GM19324 (cell line): Measurements from ENCODE around the gene TTC34.
"Not testable (repeated sequence)": the region's sequence is repeated elsewhere in the genome, so short reads cannot be mapped to it uniquely, and the experiment has no call there.

Experiments
- ATAC-seq: cut with Tn5 transposase; IDR thresholded peaks from one replicate; pipeline ENCODE4 v1.9.1; 2021; ENCODE audit warnings: mild to moderate bottlenecking, moderate library complexity; ENCODE audit not compliant: unreplicated experiment, low FRiP score

Gene TTC34

DNA sequence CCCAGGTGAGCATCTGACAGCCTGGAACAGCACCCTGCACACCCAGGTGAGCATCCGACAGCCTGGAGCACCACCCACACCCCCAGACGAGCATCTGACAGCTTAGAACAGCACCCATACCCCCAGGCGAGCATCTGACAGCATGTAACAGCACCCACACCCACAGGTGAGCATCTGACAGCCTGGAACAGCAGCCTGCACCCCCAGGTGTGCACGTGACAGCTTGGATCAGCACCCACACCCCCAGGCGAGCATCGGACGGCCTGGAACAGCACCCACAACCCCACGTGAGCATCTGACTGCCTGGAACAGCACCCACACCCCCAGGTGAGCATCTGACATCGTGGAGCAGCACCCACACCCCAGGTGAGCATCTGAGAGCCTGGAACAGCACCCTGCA lies 116.6 kb downstream of the TTC34 start:
- ATAC-seq, result not testable (repeated sequence)

DNA sequence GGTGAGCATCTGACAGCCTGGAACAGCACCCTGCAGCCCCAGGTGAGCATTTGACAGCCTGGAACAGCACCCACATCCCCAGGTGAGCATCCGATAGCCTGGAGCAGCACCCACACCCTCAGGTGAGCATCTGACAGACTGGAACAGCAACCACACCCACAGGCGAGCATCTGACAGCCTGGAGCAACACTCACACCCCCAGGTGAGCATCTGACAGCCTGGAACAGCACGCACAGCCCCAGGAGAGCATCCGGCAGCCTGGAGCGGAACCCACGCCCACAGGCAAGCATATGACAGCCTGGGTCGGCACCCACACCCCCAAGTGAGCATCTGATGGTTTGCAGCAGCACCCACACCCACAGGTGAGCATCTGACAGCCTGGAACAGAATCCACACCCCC lies 117.5 kb downstream of the TTC34 start:
- ATAC-seq, result not testable (repeated sequence)

DNA sequence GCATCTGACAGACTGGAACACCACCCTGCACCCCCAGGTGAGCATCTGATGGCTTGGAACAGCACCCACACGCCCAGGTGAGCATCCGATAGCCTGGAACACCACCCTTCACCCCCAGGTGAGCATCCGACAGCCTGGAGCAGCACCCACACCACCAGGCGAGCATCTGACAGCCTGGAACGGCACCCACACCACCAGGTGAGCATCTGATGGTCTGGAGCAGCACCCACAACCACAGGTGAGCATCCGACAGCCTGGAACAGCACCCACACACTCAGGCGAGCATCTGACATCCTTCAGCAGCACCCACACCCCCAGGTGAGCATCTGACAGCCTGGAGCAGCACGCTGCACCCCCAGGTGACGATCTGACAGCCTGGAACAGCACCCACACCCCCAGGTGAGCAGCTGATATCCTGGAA lies 118.2 kb downstream of the TTC34 start:
- ATAC-seq, result not testable (repeated sequence)

DNA sequence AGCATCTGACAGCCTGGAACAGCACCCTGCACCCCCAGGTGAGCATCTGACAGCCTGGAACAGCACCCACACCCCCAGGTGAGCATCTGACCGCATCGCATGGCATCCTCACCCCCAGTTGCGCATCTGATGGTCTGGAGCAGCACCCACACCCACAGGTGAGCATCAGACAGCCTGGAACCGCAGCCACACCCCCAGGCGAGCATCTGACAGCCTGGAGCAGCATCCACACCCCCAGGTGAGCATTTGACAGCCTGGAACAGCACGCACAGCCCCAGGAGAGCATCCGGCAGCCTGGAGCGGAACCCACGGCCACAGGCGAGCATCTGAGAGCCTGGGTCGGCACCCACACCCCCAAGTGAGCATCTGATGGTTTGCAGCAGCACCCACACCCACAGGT lies 118.6 kb downstream of the TTC34 start:
- not testable (repeated sequence) for ATAC-seq

DNA sequence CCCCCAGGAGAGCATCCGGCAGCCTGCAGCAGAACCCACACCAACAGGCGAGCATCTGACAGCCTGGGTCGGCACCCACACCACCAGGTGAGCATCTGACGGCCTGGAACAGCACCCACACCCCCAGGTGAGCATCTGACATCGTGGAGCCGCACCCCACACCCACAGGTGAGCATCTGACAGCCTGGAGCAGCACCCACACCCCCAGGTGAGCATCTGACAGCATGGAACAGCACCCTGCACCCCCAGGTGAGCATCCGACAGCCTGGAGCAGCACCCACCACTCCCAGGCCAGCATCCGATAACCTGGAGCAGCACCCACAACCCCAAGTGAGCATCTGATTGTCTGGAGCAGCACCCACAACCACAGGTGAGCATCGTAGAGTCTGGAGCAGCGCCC lies 124.8 kb downstream of the TTC34 start:
- ATAC-seq, result not testable (repeated sequence)

DNA sequence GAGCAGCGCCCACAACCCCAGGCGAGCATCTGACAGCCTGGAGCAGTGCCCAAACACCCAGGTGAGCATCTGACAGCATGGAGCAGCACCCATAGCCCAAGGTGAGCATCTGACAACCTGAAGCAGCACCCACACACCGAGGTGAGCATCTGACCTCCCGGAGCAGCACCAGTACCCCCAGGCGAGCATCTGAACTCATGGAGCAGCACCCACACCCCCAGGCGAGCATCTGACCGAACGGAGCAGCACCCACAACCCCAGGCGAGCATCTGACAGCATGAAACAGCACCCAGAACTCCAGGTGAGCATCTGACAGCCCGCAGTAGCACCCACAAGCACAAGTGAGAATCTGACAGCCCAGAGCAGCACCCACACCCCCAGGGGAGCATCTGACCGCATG lies 129.8 kb downstream of the TTC34 start:
- not testable (repeated sequence) for ATAC-seq

DNA sequence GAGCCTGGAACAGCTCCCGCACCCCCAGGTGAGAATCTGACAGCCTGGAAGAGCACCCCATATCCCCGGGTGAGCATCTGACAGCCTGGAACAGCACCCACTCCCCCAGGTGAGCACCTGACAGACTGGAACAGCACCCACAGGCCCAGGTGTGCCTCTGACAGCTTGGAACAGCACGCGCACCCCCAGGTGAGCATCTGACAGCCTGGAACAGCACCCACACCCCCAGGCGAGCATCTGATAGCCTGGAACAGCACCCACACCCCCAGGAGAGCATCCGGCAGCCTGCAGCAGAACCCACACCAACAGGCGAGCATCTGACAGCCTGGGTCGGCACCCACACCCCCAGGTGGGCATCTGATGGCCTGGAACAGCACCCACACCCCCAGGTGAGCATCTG lies 141.7 kb downstream of the TTC34 start:
- not testable (repeated sequence) for ATAC-seq

DNA sequence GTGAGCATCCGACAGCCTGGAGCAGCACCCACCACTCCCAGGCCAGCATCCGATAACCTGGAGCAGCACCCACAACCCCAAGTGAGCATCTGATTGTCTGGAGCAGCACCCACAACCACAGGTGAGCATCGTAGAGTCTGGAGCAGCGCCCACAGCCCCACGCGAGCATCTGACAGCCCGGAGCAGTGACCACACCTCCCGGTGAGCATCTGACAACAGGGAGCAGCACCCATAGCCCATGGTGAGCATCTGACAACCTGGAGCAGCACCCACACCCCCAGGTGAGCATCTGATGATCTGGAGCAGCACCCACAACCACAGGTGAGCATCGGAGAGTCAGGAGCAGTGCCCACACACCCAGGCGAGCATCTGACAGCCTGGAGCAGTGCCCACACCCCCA lies 143.6 kb downstream of the TTC34 start:
- ATAC-seq, result not testable (repeated sequence)

DNA sequence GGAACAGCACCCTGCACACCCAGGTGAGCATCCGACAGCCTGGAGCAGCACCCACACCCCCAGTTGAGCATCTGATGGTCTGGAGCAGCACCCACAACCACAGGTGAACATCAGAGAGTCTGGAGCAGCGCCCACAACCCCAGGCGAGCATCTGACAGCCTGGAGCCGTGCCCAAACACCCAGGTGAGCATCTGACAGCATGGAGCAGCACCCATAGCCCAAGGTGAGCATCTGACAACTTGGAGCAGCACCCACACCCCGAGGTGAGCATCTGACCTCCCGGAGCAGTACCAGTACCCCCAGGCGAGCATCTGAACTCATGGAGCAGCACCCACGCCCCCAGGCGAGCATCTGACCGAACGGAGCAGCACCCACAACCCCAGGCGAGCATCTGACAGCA lies 144.4 kb downstream of the TTC34 start:
- not testable (repeated sequence) for ATAC-seq

DNA sequence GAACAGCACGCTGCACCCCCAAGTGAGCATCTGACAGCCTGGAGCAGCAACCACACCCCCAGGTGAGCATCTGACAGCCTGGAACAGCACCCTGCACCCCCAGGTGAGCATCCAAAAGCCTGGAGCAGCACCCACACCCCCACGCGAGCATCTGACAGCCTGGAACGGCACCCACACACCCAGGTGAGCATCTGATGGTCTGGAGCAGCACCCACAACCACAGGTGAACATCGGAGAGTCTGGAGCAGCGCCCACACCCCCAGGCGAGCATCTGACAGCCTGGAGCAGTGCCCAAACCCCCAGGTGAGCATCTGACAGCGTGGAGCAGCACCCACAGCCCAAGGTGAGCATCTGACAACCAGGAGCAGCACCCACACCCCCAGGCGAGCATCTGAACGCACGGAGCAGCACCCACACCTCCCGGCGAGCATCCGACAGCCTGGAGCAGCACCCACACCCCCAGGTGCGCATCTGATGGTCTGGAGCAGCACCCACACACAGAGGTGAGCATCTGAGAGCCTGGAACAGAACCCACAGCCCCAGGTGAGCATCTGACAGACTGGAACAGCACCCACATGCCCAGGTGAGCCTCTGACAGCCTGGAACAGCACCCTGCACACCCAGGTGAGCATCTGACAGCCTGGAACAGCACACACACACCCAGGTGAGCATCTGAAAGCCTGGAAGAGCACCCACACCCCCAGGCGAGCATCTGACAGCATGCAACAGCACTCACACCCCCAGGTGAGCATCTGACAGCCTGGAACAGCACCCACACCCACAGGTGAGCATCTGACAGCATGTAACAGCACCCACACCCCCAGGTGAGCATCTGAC lies 145.7 kb downstream of the TTC34 start:
- ATAC-seq, result not testable (repeated sequence)

DNA sequence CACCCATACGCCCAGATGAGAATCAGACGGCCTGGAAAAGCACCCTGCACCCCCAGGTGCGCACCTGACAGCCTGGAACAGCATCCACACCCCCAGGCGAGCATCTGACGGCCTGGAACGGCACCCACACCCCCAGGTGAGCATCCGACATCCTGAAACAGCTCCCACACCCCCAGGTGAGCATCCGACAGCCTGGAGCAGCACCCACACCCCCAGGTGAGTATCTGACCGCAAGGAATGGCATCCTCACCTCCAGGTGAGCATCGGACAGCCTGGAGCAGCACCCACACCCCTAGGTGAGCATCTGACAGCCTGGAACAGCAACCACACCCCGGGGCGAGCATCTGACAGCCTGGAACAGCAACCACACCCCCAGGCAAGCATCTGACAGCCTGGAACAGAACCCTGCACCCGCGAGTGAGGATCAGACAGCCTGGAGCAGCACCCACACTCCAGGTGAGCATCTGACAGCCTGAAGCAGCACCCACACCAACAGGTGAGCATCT lies 147.0 kb downstream of the TTC34 start:
- ATAC-seq, result not testable (repeated sequence)

DNA sequence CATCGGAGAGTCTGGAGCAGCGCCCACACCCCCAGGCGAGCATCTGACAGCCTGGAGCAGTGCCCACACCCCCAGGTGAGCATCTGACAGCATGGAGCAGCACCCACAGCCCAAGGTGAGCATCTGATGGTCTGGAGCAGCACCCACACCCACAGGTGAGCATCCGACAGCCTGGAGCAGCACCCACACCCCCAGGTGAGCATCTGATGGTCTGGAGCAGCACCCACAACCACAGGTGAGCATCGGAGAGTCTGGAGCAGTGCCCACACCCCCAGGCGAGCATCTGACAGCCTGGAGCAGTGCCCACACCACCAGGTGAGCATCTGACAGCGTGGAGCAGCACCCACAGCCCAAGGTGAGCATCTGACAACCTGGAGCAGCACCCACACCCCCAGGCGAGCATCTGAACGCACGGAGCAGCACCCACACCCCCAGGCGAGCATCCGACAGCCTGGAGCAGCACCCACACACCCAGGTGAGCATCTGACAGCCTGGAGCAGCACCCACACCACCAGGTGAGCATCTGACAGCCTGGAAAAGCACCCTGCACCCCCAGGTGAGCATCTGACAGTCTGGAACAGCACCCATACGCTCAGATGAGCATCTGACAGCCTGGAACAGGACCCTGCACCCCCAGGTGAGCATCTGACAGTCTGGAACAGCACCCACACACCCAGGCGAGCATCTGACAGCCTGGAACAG lies 147.6 kb downstream of the TTC34 start:
- not testable (repeated sequence) for ATAC-seq

DNA sequence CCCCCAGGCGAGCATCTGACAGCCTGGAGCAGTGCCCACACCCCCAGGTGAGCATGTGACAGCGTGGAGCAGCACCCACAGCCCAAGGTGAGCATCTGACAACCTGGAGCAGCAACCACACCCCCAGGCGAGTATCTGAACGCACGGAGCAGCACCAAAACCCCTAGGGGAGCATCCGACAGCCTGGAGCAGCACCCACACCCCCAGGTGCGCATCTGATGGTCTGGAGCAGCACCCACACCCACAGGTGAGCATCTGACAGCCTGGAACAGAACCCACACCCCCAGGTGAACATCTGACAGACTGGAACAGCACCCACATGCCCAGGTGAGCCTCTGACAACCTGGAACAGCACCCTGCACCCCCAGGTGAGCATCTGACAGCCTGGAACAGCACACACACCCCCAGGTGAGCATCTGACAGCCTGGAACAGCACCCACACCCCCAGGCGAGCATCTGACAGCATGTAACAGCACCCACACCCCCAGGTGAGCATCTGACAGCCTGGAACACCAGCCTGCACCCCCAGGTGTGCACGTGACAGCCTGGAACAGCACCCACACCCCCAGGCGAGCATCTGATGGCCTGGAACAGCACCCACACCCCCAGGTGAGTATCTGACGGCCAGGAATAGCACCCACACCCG lies 148.4 kb downstream of the TTC34 start:
- ATAC-seq, result not testable (repeated sequence)

DNA sequence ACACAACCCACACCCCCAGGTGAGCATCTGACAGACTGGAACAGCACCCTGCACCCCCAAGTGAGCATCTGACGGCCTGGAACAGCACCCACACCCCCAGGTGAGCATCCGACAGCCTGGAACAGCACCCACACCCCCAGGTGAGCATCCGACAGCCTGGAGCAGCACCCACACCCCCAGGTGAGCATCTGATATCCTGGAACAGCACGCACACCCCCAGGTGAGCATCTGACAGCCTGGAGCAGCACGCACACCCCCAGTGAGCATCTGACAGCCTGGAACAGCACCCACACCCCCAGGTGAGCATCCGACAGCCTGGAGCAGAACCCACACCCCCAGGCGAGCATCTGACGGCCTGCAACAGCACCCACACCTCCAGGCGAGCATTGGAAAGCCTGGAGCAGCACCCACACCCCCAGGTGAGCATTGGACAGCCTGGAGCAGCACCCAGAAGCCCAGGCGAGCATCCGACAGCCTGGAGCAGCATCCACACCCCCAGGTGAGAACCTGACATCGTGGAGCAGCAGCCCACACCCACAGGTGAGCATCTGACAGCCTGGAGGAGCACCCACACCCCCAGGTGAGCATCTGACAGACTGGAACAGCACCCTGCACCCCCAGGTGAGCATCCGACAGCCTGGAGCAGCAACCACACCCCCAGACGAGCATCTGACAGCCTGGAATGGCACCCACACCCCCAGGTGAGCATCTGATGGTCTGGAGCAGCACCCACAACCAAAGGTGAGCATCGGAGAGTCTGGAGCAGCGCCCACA lies 149.2 kb downstream of the TTC34 start:
- not testable (repeated sequence) for ATAC-seq

DNA sequence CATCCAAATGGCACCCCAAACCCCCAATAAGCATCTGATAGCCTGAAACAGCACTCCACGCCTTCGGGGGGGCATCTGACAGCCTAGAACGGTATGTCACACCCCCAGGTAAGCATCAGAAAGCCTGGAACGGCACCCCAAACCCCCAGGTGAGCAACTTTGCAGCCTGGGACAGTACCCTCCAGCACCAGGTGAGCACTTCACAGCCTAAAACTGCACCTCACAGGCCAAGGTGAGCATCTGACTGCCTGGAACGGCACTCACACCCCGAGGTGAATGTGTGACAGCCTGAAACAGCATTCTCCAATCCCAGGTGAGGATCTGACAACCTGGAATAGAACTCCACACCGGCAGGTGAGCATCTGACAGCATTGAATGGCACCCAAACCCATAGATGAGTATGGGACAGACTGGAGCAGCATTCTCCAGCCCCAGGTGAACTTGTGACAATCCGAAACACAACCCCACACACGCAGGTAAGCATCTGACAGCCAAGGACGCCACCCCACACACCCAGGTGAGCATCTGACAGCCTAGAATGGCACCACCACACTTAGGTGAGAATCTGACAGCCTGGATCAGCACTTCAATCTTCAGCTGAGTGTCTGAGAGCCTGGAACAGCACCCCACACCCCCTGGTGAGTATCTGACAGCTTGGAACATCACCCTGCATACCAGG lies 150.4 kb downstream of the TTC34 start:
- no peak for ATAC-seq

DNA sequence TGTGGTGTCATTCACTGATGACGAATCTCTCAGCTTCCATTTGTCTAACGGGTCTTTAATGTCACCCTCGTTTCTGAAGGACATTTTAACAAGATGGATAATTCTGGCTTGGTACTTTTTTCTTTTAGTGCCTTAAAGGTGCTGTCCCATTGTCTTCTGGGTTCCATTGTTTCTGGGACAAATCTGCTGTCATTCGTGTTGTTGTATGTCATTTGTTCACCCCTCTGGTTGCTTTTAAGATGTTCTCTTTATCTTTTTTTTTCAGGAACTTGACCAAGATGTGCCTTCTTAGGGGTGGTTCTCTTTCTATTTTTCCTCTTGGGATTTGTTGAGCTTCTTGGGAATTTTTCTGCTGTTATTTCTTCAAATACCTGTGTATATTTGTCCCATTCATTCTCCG lies 154.7 kb downstream of the TTC34 start:
- ATAC-seq, result no peak

DNA sequence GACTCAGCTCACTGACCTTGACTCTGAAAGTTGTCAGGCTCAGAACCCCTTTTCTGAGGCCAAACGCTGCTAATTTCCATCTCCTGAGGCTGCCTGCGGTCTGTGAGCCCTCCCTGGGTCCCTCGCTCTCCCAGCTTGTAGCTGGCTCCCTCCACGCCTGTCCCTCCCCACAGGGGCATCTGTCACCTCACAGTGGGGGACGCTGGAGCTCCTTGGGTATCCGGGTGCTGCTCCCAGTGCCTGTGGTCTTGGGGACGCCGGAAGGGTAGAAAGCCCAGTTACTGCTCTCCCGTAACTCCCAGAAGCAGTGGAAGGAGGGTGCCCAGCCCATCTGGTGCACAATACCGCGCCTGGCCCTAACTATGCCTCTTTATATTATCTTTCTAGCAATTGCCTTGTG lies 155.7 kb downstream of the TTC34 start:
- no peak for ATAC-seq

DNA sequence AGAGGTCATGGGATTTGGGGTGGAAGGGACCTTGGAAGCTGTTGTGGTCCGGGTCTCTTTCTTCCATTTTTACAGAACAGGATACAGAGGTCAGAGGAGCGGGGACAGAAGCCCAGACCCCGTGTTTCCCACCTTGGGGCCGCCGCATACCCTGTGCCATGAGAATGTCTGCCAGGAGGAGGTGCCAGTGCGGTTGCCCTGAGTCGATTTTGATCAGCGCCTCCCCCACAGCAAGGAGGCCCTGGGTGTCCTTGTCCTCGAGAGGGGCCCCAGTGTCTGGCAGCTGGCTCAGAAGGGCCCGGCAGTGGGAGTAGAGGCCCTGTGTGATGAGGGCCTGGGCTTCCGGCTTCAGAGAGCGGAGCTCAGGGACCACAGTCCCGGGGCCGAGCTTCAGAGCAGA lies 156.3 kb downstream of the TTC34 start:
- no peak for ATAC-seq

DNA sequence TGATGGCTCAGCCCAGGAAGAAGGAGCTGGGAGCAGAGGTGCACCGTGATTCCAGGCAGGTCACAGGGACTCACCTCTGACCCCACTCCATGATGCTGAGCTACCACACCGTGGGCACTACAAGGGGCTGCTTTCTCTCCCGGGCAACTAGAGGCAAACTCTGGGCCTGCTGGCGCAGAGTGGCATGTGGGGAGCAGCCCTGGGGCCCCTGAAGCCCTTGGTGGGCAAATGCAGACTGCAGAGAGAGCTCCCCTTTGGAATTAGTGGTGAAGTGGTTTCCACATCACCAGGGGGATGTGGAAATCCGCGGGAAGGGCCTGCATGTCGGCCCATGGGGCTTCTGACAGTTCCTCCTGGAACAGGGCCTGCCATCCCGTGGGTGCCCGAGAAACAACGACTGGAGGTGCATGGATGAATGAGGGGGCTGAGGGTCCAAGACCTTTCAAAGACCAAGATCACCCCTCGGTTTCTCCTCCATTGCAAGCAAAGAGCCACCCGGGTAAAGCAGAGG lies 156.8 kb downstream of the TTC34 start:
- no peak for ATAC-seq

DNA sequence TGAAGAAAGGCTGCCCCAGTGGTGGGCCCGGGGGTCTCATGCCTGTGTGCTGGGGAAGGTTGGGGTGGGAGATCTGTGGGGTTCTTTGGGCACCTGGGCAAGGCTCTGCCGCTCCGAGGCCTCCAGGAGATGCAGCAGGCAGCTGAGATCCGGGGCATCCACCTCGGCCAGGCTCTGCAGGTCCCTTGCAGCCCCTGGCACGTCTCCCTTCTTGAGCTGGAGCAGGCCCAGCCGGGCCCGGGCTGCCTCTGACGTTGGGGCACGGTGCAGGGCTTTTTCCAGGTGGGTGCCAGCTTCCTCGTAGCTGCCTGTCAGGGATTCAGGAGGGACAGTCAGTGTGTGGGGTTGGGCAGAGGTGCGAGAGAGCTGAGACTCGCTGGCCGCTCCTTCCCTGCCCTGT lies 157.3 kb downstream of the TTC34 start:
- no peak for ATAC-seq
